Measurements from ENCODE around the gene PTGDS. TPM values are rescaled to one million over a fixed set of nuclear protein-coding genes. Genes with fewer than 3 reads are reported as not detected.

Gene PTGDS
- total and polyA plus RNA-seq, 10 of the 15 experiments (the other 5 are each of a cell fraction or from before 2014, with no cell fraction given) = not detected

DNA sequence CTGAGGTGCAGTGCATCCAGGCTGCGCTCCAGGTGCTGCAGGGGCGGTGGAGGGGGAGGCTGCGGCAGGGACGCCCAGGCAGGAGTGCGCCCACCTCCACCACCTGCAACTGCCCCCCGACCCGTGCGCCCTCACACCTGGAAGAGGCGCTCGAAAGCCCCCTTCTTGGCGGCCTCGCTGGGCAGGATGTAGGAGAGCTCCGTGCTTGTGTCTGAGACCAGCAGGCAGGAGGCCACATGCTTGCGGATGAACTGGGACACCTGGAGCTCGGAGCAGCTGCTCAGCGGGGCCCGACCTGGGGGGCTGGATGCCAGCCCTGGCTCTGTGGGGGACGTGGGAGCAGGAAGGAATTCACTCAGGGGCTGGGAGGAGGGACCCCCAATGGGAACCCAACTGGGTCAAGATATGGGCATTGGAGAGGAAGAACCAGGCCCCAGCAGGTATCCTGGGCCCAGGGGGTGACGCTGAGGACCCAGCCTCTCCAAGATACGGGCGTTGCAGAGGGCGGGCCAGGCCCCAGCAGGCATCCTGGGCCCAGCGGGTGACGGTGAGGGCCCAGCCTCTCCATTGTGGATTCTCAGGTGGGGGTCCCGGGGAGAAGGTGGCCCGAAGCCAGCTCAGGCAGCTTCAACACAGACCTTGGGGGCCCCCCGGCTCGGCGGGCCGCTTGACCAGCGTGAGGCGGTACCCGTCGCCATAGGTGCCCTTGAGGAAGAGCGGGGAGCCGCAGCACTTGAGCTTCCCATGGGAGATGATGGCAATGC, 37.7 kb downstream of the PTGDS start:
- no peak for FAIRE-seq
- no peaks in the 10 kb centered on the region for H3K27me3 ChIP-seq (replicated peaks in 1 of 2; ENCODE audit: control insufficient read depth in 2 of 2, insufficient read depth in 2 of 2, low read length in 1 of 2)
- 86% methylated on average over 34 of the region's 36 CpGs for WGBS (ENCODE audit: insufficient coverage, insufficient replicate concordance, low lambda C conversion rate, missing lambda C conversion rate)
- POLR2A ChIA-PET = no interaction called here
- RAD21 ChIA-PET (ENCODE audit: unreplicated experiment) = no interaction called here
- H3K27ac ChIP-seq (ENCODE audit: control insufficient read depth, insufficient read depth) = no peak overlapping the region
- H3K79me2 ChIP-seq (ENCODE audit: control insufficient read depth, insufficient read depth, low read length) = no peaks in the 10 kb centered on the region
- intact Hi-C loops (cut with micrococcal nuclease; ENCODE audit: unreplicated experiment) (no loop called here), in situ Hi-C loops (cut with MboI) (no loop called here)
- no peak overlapping the region for H3K4me3 ChIP-seq
- no peaks in the 10 kb centered on the region; the same call in 2 of the 3 replicates for H3K9me3 ChIP-seq (replicated peaks; ENCODE audit: control insufficient read depth, insufficient read depth, low read length)
- SMC1A ChIA-PET (ENCODE audit: uncharacterized antibody, unreplicated experiment) = no interaction called here
- no TSS peak for BruUV-seq (replicated peaks)
- H3K4me2 ChIP-seq (ENCODE audit: control insufficient read depth, insufficient read depth) = no peak overlapping the region
- H3K9ac ChIP-seq (ENCODE audit: control insufficient read depth, insufficient read depth, low read length) = no peak overlapping the region
- DNase-seq (ENCODE audit: low read depth, low spot score) = no peak
- H3K36me3 ChIP-seq (ENCODE audit: control insufficient read depth in 2 of 2, insufficient read depth in 2 of 2, low read length in 1 of 2) = no peaks in the 10 kb centered on the region
- TF ChIP-seq BRCA1 (IDR thresholded peaks at IDR 0.05; ENCODE audit: low read depth, low read length) (no peak), SUPT20H (IDR thresholded peaks at IDR 0.05; ENCODE audit: borderline replicate concordance, control insufficient read depth, low read depth, low read length) (no peak), FOS (IDR thresholded peaks at IDR 0.05; ENCODE audit: borderline replicate concordance, extremely low read depth, insufficient read length) (no peak), MXI1 (IDR thresholded peaks at IDR 0.05; ENCODE audit: low read depth, low read length) (no peak), RUNX3 (IDR thresholded peaks at IDR 0.05; ENCODE audit: low read length) (no peak)
- TF ChIP-seq, protein P1, sequence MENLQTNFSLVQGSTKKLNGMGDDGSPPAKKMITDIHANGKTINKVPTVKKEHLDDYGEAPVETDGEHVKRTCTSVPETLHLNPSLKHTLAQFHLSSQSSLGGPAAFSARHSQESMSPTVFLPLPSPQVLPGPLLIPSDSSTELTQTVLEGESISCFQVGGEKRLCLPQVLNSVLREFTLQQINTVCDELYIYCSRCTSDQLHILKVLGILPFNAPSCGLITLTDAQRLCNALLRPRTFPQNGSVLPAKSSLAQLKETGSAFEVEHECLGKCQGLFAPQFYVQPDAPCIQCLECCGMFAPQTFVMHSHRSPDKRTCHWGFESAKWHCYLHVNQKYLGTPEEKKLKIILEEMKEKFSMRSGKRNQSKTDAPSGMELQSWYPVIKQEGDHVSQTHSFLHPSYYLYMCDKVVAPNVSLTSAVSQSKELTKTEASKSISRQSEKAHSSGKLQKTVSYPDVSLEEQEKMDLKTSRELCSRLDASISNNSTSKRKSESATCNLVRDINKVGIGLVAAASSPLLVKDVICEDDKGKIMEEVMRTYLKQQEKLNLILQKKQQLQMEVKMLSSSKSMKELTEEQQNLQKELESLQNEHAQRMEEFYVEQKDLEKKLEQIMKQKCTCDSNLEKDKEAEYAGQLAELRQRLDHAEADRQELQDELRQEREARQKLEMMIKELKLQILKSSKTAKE (IDR thresholded peaks at IDR 0.05; ENCODE audit: low read depth, poor library complexity, severe bottlenecking) = no peak
- TF ChIP-seq, protein P2, sequence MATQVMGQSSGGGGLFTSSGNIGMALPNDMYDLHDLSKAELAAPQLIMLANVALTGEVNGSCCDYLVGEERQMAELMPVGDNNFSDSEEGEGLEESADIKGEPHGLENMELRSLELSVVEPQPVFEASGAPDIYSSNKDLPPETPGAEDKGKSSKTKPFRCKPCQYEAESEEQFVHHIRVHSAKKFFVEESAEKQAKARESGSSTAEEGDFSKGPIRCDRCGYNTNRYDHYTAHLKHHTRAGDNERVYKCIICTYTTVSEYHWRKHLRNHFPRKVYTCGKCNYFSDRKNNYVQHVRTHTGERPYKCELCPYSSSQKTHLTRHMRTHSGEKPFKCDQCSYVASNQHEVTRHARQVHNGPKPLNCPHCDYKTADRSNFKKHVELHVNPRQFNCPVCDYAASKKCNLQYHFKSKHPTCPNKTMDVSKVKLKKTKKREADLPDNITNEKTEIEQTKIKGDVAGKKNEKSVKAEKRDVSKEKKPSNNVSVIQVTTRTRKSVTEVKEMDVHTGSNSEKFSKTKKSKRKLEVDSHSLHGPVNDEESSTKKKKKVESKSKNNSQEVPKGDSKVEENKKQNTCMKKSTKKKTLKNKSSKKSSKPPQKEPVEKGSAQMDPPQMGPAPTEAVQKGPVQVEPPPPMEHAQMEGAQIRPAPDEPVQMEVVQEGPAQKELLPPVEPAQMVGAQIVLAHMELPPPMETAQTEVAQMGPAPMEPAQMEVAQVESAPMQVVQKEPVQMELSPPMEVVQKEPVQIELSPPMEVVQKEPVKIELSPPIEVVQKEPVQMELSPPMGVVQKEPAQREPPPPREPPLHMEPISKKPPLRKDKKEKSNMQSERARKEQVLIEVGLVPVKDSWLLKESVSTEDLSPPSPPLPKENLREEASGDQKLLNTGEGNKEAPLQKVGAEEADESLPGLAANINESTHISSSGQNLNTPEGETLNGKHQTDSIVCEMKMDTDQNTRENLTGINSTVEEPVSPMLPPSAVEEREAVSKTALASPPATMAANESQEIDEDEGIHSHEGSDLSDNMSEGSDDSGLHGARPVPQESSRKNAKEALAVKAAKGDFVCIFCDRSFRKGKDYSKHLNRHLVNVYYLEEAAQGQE (IDR thresholded peaks at IDR 0.05; ENCODE audit: low read depth, low read length) = no peak
- H2AFZ ChIP-seq (ENCODE audit: control insufficient read depth, low read depth, low read length) = no peak overlapping the region
- CTCF ChIA-PET = no interaction called here
- H4K20me1 ChIP-seq (ENCODE audit: control insufficient read depth, insufficient read depth) = no peaks in the 10 kb centered on the region
- ATAC-seq = no peak
- no peaks in the 10 kb centered on the region for H3K4me1 ChIP-seq (ENCODE audit: control insufficient read depth, insufficient read depth, low read length)
